HEK293 (cell line): Measurements from ENCODE around the gene HNRNPUL1.

Experiments used
- CTCF ChIA-PET: fragments of 350-600 bp; formaldehyde crosslinking; extraction: SDS; loops from one replicate; lab custom pipeline; 2021; ENCODE audit warnings: antibody characterized with exemption; lab: Yijun Ruan, JAX
- POLR2A ChIA-PET: fragments of 300-600 bp; formaldehyde crosslinking; extraction: SDS; loops from one replicate; lab custom pipeline; 2020; ENCODE audit warnings: antibody characterized with exemption, inconsistent platforms; lab: Yijun Ruan, JAX
- H3K27ac ChIP-seq: fragments of 200-500 bp; sonication (Bioruptor generic); 2 replicates; pipeline ENCODE4 v1.5.1; 2014; ENCODE audit warnings: low read depth, low read length, control low read depth, inconsistent platforms; ENCODE audit errors: extremely low read depth
- H3K36me3 ChIP-seq, 2 experiments: fragments of 200-500 bp in 1 of 2; sonication (Bioruptor generic) in 1 of 2; 1 replicate in 1 of 2; 2 replicates in 1 of 2; pipeline ENCODE4 v1.5.1; 2014 to 2017; ENCODE audit warnings: inconsistent platforms in 2 of 2, low read length in 2 of 2; ENCODE audit not compliant: control insufficient read depth in 2 of 2, insufficient read depth in 1 of 2
- H3K4me1 ChIP-seq: fragments of 200-500 bp; sonication (Bioruptor generic); 2 replicates; pipeline ENCODE4 v1.5.1; 2014; ENCODE audit warnings: mild to moderate bottlenecking, low read length, inconsistent platforms; ENCODE audit not compliant: control insufficient read depth, insufficient read depth
- H3K4me3 ChIP-seq: 2 replicates; pipeline ENCODE4 v1.5.1; 2011; ENCODE audit warnings: low read depth, mild to moderate bottlenecking, control low read depth, low read length, moderate library complexity
- H3K9me3 ChIP-seq: fragments of 200-500 bp; sonication (Bioruptor generic); 2 replicates; pipeline ENCODE4 v1.5.1; 2014; ENCODE audit warnings: low read depth, low read length, inconsistent platforms; ENCODE audit not compliant: control insufficient read depth, insufficient read depth
- EGR2 ChIP-seq: fragments of 450-650 bp; formaldehyde crosslinking; IDR thresholded peaks from 2 replicates; pipeline ENCODE4 v1.5.1; 2016; ENCODE audit warnings: low read depth, missing biosample characterization, missing genetic modification characterization
- GLIS2 ChIP-seq: fragments of 450-650 bp; formaldehyde crosslinking; IDR thresholded peaks from 2 replicates; pipeline ENCODE4 v1.5.1; 2016; ENCODE audit warnings: missing biosample characterization, missing genetic modification characterization
- REST ChIP-seq: fragments of 450-650 bp; formaldehyde crosslinking; IDR thresholded peaks from 2 replicates; pipeline ENCODE4 v1.5.1; 2016; ENCODE audit warnings: missing biosample characterization, missing genetic modification characterization
- YY2 ChIP-seq: fragments of 450-650 bp; formaldehyde crosslinking; IDR thresholded peaks from 2 replicates; pipeline ENCODE4 v1.5.1; 2016; ENCODE audit warnings: missing biosample characterization, missing genetic modification characterization
- ZBTB10 ChIP-seq: fragments of 450-650 bp; formaldehyde crosslinking; IDR thresholded peaks from 2 replicates; pipeline ENCODE4 v1.5.1; 2016; ENCODE audit warnings: missing biosample characterization, missing genetic modification characterization
- ZBTB20 ChIP-seq: fragments of 450-650 bp; formaldehyde crosslinking; IDR thresholded peaks from 2 replicates; pipeline ENCODE4 v1.5.1; 2016; ENCODE audit warnings: missing biosample characterization, missing genetic modification characterization
- ZBTB21 ChIP-seq: fragments of 450-650 bp; formaldehyde crosslinking; IDR thresholded peaks from 2 replicates; pipeline ENCODE4 v1.5.1; 2017; ENCODE audit warnings: missing biosample characterization, missing genetic modification characterization
- ZBTB48 ChIP-seq: fragments of 450-650 bp; formaldehyde crosslinking; IDR thresholded peaks from 2 replicates; pipeline ENCODE4 v1.5.1; 2016; ENCODE audit warnings: missing biosample characterization, missing genetic modification characterization
- ZFHX2 ChIP-seq: fragments of 450-650 bp; formaldehyde crosslinking; conservative IDR thresholded peaks from 2 replicates; pipeline ENCODE4 v1.5.1; 2016; ENCODE audit warnings: missing biosample characterization, missing genetic modification characterization
- ZFP69B ChIP-seq: fragments of 450-650 bp; formaldehyde crosslinking; IDR thresholded peaks from 2 replicates; pipeline ENCODE4 v1.5.1; 2016; ENCODE audit warnings: missing biosample characterization, missing genetic modification characterization
- ZNF157 ChIP-seq: fragments of 450-650 bp; formaldehyde crosslinking; IDR thresholded peaks from 2 replicates; pipeline ENCODE4 v1.5.1; 2016; ENCODE audit warnings: missing biosample characterization, missing genetic modification characterization
- ZNF223 ChIP-seq: fragments of 450-650 bp; formaldehyde crosslinking; IDR thresholded peaks from 2 replicates; pipeline ENCODE4 v1.5.1; 2016; ENCODE audit warnings: missing biosample characterization, missing genetic modification characterization
- ZNF23 ChIP-seq: fragments of 450-650 bp; formaldehyde crosslinking; IDR thresholded peaks from 2 replicates; pipeline ENCODE4 v1.5.1; 2016; ENCODE audit warnings: missing biosample characterization, missing genetic modification characterization, borderline replicate concordance
- ZNF26 ChIP-seq: fragments of 450-650 bp; formaldehyde crosslinking; IDR thresholded peaks from 2 replicates; pipeline ENCODE4 v1.5.1; 2016; ENCODE audit warnings: missing biosample characterization, missing genetic modification characterization
- ZNF302 ChIP-seq: fragments of 450-650 bp; formaldehyde crosslinking; IDR thresholded peaks from 2 replicates; pipeline ENCODE4 v1.5.1; 2016; ENCODE audit warnings: missing biosample characterization, missing genetic modification characterization, low read depth
- ZNF335 ChIP-seq: fragments of 450-650 bp; formaldehyde crosslinking; conservative IDR thresholded peaks from 2 replicates; pipeline ENCODE4 v1.5.1; 2016; ENCODE audit warnings: missing biosample characterization, missing genetic modification characterization
- ZNF350 ChIP-seq: fragments of 450-650 bp; formaldehyde crosslinking; IDR thresholded peaks from 2 replicates; pipeline ENCODE4 v1.5.0; 2017; ENCODE audit warnings: missing biosample characterization, mild to moderate bottlenecking, missing genetic modification characterization
- ZNF394 ChIP-seq: fragments of 450-650 bp; formaldehyde crosslinking; IDR thresholded peaks from 2 replicates; pipeline ENCODE4 v1.5.1; 2016; ENCODE audit warnings: missing biosample characterization, missing genetic modification characterization, mild to moderate bottlenecking, moderate library complexity, borderline replicate concordance
- ZNF416 ChIP-seq: fragments of 450-650 bp; formaldehyde crosslinking; IDR thresholded peaks from 2 replicates; pipeline ENCODE4 v1.5.1; 2016; ENCODE audit warnings: missing biosample characterization, missing genetic modification characterization
- ZNF747 ChIP-seq: fragments of 450-650 bp; formaldehyde crosslinking; IDR thresholded peaks from 2 replicates; pipeline ENCODE4 v1.5.1; 2016; ENCODE audit warnings: missing biosample characterization, missing genetic modification characterization
- ZNF776 ChIP-seq: fragments of 450-650 bp; formaldehyde crosslinking; IDR thresholded peaks from 2 replicates; pipeline ENCODE4 v1.5.0; 2017; ENCODE audit warnings: missing biosample characterization, missing genetic modification characterization, borderline replicate concordance
- ZNF777 ChIP-seq: fragments of 450-650 bp; formaldehyde crosslinking; IDR thresholded peaks from 2 replicates; pipeline ENCODE4 v1.5.1; 2017; ENCODE audit warnings: missing biosample characterization, missing genetic modification characterization, borderline replicate concordance
- ZNF785 ChIP-seq: fragments of 450-650 bp; formaldehyde crosslinking; IDR thresholded peaks from 2 replicates; pipeline ENCODE4 v1.5.1; 2016; ENCODE audit warnings: missing biosample characterization, missing genetic modification characterization
- ZSCAN18 ChIP-seq: fragments of 450-650 bp; formaldehyde crosslinking; IDR thresholded peaks from 2 replicates; pipeline ENCODE4 v1.5.1; 2016; ENCODE audit warnings: missing biosample characterization, missing genetic modification characterization
- ZSCAN4 ChIP-seq: fragments of 450-650 bp; formaldehyde crosslinking; IDR thresholded peaks from 2 replicates; pipeline ENCODE4 v1.5.1; 2017; ENCODE audit warnings: missing biosample characterization, missing genetic modification characterization

The HNRNPUL1 gene

GRCh38 chr19:41218615-41219507 is 45.3 kb upstream of the HNRNPUL1 start, which contains the start of gene AXL:
TSS of gene AXL (plus strand) at chr19:41219223. CDS start at chr19:41219393, 170 bp downstream.
- no peaks in the 10 kb centered on the region for H3K9me3 ChIP-seq
- H3K4me3 ChIP-seq = no peak within 1 kb of the TSS
- POLR2A ChIA-PET = interaction anchor here (0.5 to 2.1 kb wide), 2 partner anchors 17 to 46 kb away, joined by 8 to 11 read pairs; partner anchors contain the start of gene HNRNPUL1
- no peaks in the 10 kb centered on the region for H3K36me3 ChIP-seq
- CTCF ChIA-PET = interaction anchor here (0.5 to 0.7 kb wide), 6 partner anchors 10 to 425 kb away, joined by 3 to 5 read pairs (median 3); no protein-coding TSS in a partner anchor
- H3K27ac ChIP-seq = no peak within 1 kb of the TSS
- H3K4me1 ChIP-seq = no peaks in the 10 kb centered on the region; the same call in 1 of the 2 replicates
- TF ChIP-seq ZFP69B (tag by site-specific recombination) (peak; percentile 99), ZNF747 (tag by site-specific recombination) (0 out of 2 replicates have a peak, but pooled peaks have one; percentile 33), ZSCAN4 (tag by site-specific recombination) (peak; percentile 93), ZNF26 (no peak), ZNF157 (tag by site-specific recombination) (0 out of 2 replicates have a peak, but pooled peaks have one; percentile 25), ZNF785 (tag by site-specific recombination) (peak; percentile 88; the same call in 1 of the 2 replicates), ZBTB20 (peak; percentile 43), ZNF416 (tag by site-specific recombination) (0 out of 2 replicates have a peak, but pooled peaks have one; percentile 56), ZFHX2 (tag by site-specific recombination) (peak; percentile 86), ZBTB48 (peak; percentile 67; the same call in 1 of the 2 replicates), REST (tag by site-specific recombination) (peak; percentile 31; the same call in 1 of the 2 replicates), ZNF23 (tag by site-specific recombination) (no peak), ZNF223 (0 out of 2 replicates have a peak, but pooled peaks have one; percentile 23), ZNF776 (no peak), ZBTB10 (tag by site-specific recombination) (peak; percentile 63; the same call in 1 of the 2 replicates), YY2 (0 out of 2 replicates have a peak, but pooled peaks have one; percentile 23), ZNF394 (tag by site-specific recombination) (no peak), ZNF777 (tag by site-specific recombination) (peak; percentile 96; the same call in 1 of the 2 replicates), ZNF335 (tag by site-specific recombination) (peak; percentile 24; the same call in 1 of the 2 replicates), ZNF302 (peak; percentile 83; the same call in 1 of the 2 replicates), ZNF350 (tag by site-specific recombination) (no peak), EGR2 (tag by site-specific recombination) (peak; percentile 6; the same call in 1 of the 2 replicates), GLIS2 (tag by site-specific recombination) (peak; percentile 42; the same call in 1 of the 2 replicates), ZBTB21 (tag by site-specific recombination) (peak; percentile 80; the same call in 1 of the 2 replicates), ZSCAN18 (0 out of 2 replicates have a peak, but pooled peaks have one; percentile 69)
